ENCODE measurements around the gene TUBB4A. TPM values are rescaled to one million over a fixed set of nuclear protein-coding genes. Genes with fewer than 3 reads are reported as not detected.

Gene TUBB4A
- total and polyA plus RNA-seq, 11 donors, result 0.15 to 4.8 (median 1.6) TPM

- H3K27ac ChIP-seq, result no peak overlapping the region
- no peak for TF ChIP-seq POLR2A (IDR thresholded peaks at IDR 0.05)
- TF ChIP-seq, protein P1, sequence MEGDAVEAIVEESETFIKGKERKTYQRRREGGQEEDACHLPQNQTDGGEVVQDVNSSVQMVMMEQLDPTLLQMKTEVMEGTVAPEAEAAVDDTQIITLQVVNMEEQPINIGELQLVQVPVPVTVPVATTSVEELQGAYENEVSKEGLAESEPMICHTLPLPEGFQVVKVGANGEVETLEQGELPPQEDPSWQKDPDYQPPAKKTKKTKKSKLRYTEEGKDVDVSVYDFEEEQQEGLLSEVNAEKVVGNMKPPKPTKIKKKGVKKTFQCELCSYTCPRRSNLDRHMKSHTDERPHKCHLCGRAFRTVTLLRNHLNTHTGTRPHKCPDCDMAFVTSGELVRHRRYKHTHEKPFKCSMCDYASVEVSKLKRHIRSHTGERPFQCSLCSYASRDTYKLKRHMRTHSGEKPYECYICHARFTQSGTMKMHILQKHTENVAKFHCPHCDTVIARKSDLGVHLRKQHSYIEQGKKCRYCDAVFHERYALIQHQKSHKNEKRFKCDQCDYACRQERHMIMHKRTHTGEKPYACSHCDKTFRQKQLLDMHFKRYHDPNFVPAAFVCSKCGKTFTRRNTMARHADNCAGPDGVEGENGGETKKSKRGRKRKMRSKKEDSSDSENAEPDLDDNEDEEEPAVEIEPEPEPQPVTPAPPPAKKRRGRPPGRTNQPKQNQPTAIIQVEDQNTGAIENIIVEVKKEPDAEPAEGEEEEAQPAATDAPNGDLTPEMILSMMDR (IDR thresholded peaks at IDR 0.05), result no peak
- H3K9me3 ChIP-seq, result no peaks in the 10 kb centered on the region
- intact Hi-C loops (cut with DNase I), result no loop called here
- ATAC-seq (no peak), DNase-seq (no peak)
- WGBS, 4 donors, result 63 to 71% (median 67%) methylated on average over 8 of the region's 8 CpGs
- no peak overlapping the region for H3K4me3 ChIP-seq
- no peaks in the 10 kb centered on the region for H3K4me1 ChIP-seq
- H3K27me3 ChIP-seq, result peaks cover under 1 to 21% (median 5%) of the 10 kb centered on the region in 9 donors
- peaks cover 0 to 10% (median 0%) of the 10 kb centered on the region in 9 donors for H3K36me3 ChIP-seq
Measured at GRCh38 chr19:6470173-6470572, 31.9 kb downstream of the TUBB4A start.

GRCh38 chr19:6467384-6467783 is 34.7 kb downstream of the TUBB4A start:
- Histone ChIP-seq H3K4me1 (peaks cover 0 to 6% (median 0%) of the 10 kb centered on the region in 12 donors), H3K36me3 (no peaks in the 10 kb centered on the region), H3K4me3 (no peak overlapping the region), H3K27ac (no peak overlapping the region), H3K27me3 (peaks cover 12 to 36% (median 20%) of the 10 kb centered on the region in 9 donors), H3K9me3 (no peaks in the 10 kb centered on the region)
- no peak for ATAC-seq
- TF ChIP-seq POLR2A (IDR thresholded peaks at IDR 0.05), result no peak
- TF ChIP-seq, protein P1 (IDR thresholded peaks at IDR 0.05), result no peak
- 57 to 71% (median 70%) methylated on average over 8 of the region's 8 CpGs for WGBS, 4 donors
- no peak for DNase-seq
- intact Hi-C loops (cut with DNase I), result no loop called here

GRCh38 chr19:6466526-6467248 is 35.4 kb downstream of the TUBB4A start:
- ATAC-seq (no peak), DNase-seq (no peak)
- intact Hi-C loops (cut with DNase I), result no loop called here
- no peak for TF ChIP-seq POLR2A (IDR thresholded peaks at IDR 0.05)
- TF ChIP-seq, protein P1 (IDR thresholded peaks at IDR 0.05), result no peak
- Histone ChIP-seq H3K27me3 (peaks cover 12 to 35% (median 20%) of the 10 kb centered on the region in 9 donors), H3K36me3 (no peaks in the 10 kb centered on the region), H3K4me3 (no peak overlapping the region), H3K4me1 (peaks cover 0 to 6% (median 0%) of the 10 kb centered on the region in 12 donors), H3K27ac (no peak overlapping the region), H3K9me3 (no peaks in the 10 kb centered on the region)
- WGBS, 4 donors, result 85 to 88% (median 87%) methylated on average over 15 to 21 of the region's 21 CpGs

DNA sequence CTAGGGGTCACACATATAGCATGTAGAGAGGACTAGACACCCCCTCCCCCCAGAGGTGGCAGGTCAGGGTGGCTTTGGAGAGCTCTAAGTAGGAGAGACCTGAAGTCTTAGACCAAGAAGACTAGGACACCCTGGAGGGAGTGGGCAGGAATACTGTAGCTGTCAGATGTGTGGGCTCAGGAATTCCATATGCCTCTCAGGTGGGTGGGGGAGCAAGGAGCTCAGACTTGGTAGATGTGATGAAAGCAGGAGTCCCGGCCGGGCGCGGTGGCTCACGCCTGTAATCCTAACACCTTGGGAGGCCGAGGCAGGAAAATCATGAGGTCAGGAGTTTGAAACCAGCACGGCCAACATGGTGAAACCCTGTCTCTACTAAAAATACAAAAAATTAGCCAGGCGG is 36.4 kb downstream of the TUBB4A start:
- H3K9me3 ChIP-seq, result no peaks in the 10 kb centered on the region
- no peaks in the 10 kb centered on the region for H3K36me3 ChIP-seq
- ATAC-seq (no peak), DNase-seq (no peak)
- intact Hi-C loops (cut with DNase I), result no loop called here
- peaks cover 0 to 8% (median 2%) of the 10 kb centered on the region in 12 donors for H3K4me1 ChIP-seq
- peaks cover 12 to 32% (median 20%) of the 10 kb centered on the region in 9 donors for H3K27me3 ChIP-seq
- WGBS, 4 donors, result 80 to 91% (median 88%) methylated on average over 8 of the region's 8 CpGs
- no peak for TF ChIP-seq POLR2A (IDR thresholded peaks at IDR 0.05)
- TF ChIP-seq, protein P1 (IDR thresholded peaks at IDR 0.05), result no peak
- H3K4me3 ChIP-seq, result no peak overlapping the region
- no peak overlapping the region for H3K27ac ChIP-seq

Data from heart left ventricle (tissue), 16 donors.